LNCaP clone FGC (cell line): Measurements from ENCODE around the gene UBE2F.
"Not testable (repeated sequence)": the region's sequence is repeated elsewhere in the genome, so short reads cannot be mapped to it uniquely, and the experiment has no call there.

Experiments used
- DNase-seq: peaks from one replicate; pipeline ENCODE4 v3.0.0-alpha.2; 2011; ENCODE audit warnings: low read depth
- H3K4me3 ChIP-seq: 2 replicates; pipeline ENCODE4 v1.5.1; 2011; ENCODE audit warnings: mild to moderate bottlenecking, low read depth, low read length, control low read depth
- CTCF ChIP-seq: IDR thresholded peaks from 2 replicates; pipeline ENCODE4 v1.5.1; 2012; ENCODE audit warnings: mild to moderate bottlenecking; ENCODE audit not compliant: control insufficient read depth, insufficient read depth; ENCODE audit errors: extremely low read depth

The UBE2F gene

GRCh38 chr2:238055841-238056240 lies 89.0 kb downstream of the UBE2F start:
- H3K4me3 ChIP-seq, result no peak overlapping the region
- DNase-seq, result no peak
- TF ChIP-seq CTCF, result no peak

- H3K4me3 ChIP-seq, DNase-seq: not testable (repeated sequence)
These were observed 91.1 kb downstream of the UBE2F start for GRCh38 chr2:238057696-238058575.

GRCh38 chr2:238059505-238059904 lies 92.7 kb downstream of the UBE2F start:
- TF ChIP-seq CTCF, result no peak
- H3K4me3 ChIP-seq, result peak overlapping the region; percentile 93
- no peak for DNase-seq

- TF ChIP-seq CTCF, result no peak
- no peak for DNase-seq
- H3K4me3 ChIP-seq, result peak overlapping the region; percentile 93
These were observed 93.3 kb downstream of the UBE2F start for GRCh38 chr2:238060096-238060541.

- peak; percentile 88 for DNase-seq
- no peak for TF ChIP-seq CTCF
These were observed 93.9 kb downstream of the UBE2F start, which contains the start of gene SCLY for GRCh38 chr2:238060542-238061314. SCLY (plus strand) TSS chr2:238061001; CDS start chr2:238061055, 54 bp downstream.

GRCh38 chr2:238061315-238062202 lies 94.7 kb downstream of the UBE2F start:
- DNase-seq, result no peak
- H3K4me3 ChIP-seq, result peak overlapping the region; percentile 93
- TF ChIP-seq CTCF, result no peak

More at GRCh38 chr2:238060542-238061314, 93.9 kb downstream of the UBE2F start, which contains the start of gene SCLY:
- H3K4me3 ChIP-seq, result peak within 1 kb of the TSS; percentile 93
